B cell (primary cell): Measurements from ENCODE around the gene GRID2.

Experiments used
- EZH2 ChIP-seq: IDR thresholded peaks from 2 replicates; pipeline ENCODE4 v1.6.1; 2012; ENCODE audit warnings: borderline replicate concordance, low read depth, mild to moderate bottlenecking, moderate library complexity, low read length; ENCODE audit not compliant: insufficient read depth, poor library complexity, severe bottlenecking
- TF ChIP-seq, protein P1 (sequence below): fragments of 200-600 bp; IDR thresholded peaks from one replicate; pipeline ENCODE4 v1.8.0; 2022; ENCODE audit warnings: antibody characterized with exemption, mild to moderate bottlenecking

- TF ChIP-seq, protein P1, sequence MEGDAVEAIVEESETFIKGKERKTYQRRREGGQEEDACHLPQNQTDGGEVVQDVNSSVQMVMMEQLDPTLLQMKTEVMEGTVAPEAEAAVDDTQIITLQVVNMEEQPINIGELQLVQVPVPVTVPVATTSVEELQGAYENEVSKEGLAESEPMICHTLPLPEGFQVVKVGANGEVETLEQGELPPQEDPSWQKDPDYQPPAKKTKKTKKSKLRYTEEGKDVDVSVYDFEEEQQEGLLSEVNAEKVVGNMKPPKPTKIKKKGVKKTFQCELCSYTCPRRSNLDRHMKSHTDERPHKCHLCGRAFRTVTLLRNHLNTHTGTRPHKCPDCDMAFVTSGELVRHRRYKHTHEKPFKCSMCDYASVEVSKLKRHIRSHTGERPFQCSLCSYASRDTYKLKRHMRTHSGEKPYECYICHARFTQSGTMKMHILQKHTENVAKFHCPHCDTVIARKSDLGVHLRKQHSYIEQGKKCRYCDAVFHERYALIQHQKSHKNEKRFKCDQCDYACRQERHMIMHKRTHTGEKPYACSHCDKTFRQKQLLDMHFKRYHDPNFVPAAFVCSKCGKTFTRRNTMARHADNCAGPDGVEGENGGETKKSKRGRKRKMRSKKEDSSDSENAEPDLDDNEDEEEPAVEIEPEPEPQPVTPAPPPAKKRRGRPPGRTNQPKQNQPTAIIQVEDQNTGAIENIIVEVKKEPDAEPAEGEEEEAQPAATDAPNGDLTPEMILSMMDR = no peak
- no peak for TF ChIP-seq EZH2
Observed at GRCh38 chr4:92299152-92299551, 4.6 kb upstream of the GRID2 start.
